ENCODE data around the gene SH3RF1. TPM values are rescaled to one million over a fixed set of nuclear protein-coding genes. Genes with fewer than 3 reads are reported as not detected.

The SH3RF1 gene
- total RNA-seq, 2 experiments from 2014 or later: 0.22 to 0.55 TPM

DNA sequence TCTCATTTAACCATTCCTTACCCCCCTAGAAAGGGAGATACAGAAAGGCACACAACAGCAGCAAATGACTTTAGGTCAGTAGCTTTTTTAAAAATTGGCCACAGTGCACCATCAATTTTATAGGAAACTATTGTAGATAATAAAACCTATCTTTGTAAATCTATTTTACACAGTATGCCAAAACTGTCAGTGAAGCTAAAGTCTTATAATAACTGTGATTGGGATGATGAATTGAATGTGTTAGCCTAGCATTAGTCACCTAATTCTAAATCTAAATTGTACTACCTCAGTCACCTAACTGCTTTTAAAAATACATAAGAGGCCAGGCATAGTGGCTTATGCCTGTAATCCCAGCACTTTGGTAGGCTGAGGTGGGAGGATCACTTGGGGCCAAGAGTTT lies 44.2 kb downstream of the SH3RF1 start:
- no peak overlapping the region for H3K4me3 Mint-ChIP-seq
- no peak overlapping the region for H3K27ac Mint-ChIP-seq
- CTCF ChIA-PET: no interaction called here
- H3K9me3 Mint-ChIP-seq: no peaks in the 10 kb centered on the region
- no peaks in the 10 kb centered on the region for H3K36me3 Mint-ChIP-seq (ENCODE audit: low read depth)
- no peaks in the 10 kb centered on the region for H3K27me3 Mint-ChIP-seq (ENCODE audit: low read depth)
- DNase-seq: no peak
- H3K4me1 Mint-ChIP-seq (ENCODE audit: low read depth): peaks cover 2% of the 10 kb centered on the region
- intact Hi-C loops (cut with micrococcal nuclease): no loop called here

DNA sequence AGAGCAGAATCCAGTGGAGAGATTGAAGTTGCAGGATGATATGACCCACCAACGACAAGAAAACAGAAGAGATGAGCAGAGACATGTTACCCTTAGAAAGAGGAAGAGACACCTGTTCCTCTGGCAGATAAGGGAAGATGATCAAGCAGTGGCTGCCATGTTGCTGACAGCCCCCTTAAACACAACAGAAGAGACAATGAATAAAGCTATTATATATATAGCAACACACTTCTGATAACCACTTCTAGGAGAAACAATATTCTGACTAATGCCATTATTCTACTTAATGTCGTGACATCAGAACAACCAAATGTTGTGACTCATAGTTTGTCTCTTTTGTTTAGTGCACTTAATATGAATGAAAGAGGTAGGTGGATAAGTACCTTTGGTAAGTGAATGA lies 44.9 kb downstream of the SH3RF1 start:
- H3K27ac Mint-ChIP-seq: no peak overlapping the region
- no peak overlapping the region for H3K4me3 Mint-ChIP-seq
- peaks cover 2% of the 10 kb centered on the region for H3K27me3 Mint-ChIP-seq (ENCODE audit: low read depth)
- CTCF ChIA-PET: interaction anchor here (0.5 kb wide), 1 partner anchor 131 kb away, joined by 3 read pairs; no protein-coding TSS in a partner anchor
- peaks cover 2% of the 10 kb centered on the region for H3K4me1 Mint-ChIP-seq (ENCODE audit: low read depth)
- intact Hi-C loops (cut with micrococcal nuclease): no loop called here
- no peak for DNase-seq
- H3K9me3 Mint-ChIP-seq: no peaks in the 10 kb centered on the region
- H3K36me3 Mint-ChIP-seq (ENCODE audit: low read depth): no peaks in the 10 kb centered on the region

DNA sequence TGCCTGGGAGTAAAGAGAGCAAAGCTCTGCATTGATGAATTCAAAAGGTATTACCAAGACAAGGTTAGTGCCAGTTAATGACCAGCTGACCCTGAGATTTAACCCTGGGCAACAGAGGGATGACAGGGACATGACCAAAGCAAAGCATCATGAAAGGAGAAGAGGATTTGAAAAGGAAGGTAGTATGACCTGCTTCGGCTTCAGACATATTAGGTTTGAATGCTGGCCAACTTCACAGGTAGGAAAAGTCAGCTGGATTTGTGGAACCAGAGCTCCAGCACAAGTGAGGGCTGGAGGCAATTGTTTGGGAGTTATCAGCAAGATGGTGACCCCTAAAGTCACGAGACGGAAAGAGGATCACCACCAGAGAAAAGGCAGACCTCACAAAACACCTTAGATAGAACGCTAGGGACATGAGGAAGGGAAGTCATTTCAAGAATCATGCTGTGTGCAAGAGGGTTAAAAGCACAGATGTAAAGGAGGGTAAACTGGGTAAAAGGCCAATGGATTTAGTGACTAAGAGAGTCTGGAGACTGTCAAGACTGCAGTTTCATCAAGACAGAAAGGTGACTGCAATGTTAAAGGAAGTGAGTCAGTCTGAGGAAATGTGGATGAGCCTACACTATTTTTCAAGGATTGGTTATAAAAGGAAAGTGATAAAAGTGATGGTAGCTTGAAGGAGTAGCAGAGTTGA lies 45.6 kb downstream of the SH3RF1 start:
- H3K27me3 Mint-ChIP-seq (ENCODE audit: low read depth): peaks cover 2% of the 10 kb centered on the region

DNA sequence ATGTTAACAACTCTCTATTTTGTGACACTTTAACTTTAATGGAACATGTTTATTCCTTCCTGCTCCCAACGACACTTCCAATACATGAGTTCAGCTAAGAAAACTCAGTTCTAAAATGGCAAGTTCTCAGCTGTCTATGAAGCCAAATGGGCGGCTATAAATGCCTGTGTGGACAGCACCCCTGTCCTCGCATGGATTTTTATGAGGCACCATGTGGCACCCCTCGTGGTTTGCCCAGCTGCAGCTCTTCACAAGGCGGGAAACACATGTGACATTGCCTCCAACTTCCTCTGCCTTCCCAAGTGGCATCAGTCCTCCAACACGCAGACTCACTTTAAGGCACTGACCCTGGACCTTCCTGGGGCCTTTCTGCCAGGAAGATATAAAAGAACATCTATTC lies 48.0 kb downstream of the SH3RF1 start:
- H3K27me3 Mint-ChIP-seq (ENCODE audit: low read depth): peaks cover 2% of the 10 kb centered on the region
- no peak for DNase-seq
- H3K27ac Mint-ChIP-seq: no peak overlapping the region
- H3K4me1 Mint-ChIP-seq (ENCODE audit: low read depth): peaks cover 2% of the 10 kb centered on the region
- H3K36me3 Mint-ChIP-seq (ENCODE audit: low read depth): no peaks in the 10 kb centered on the region
- H3K9me3 Mint-ChIP-seq: no peaks in the 10 kb centered on the region
- intact Hi-C loops (cut with micrococcal nuclease): no loop called here
- H3K4me3 Mint-ChIP-seq: no peak overlapping the region
- CTCF ChIA-PET: no interaction called here

More for the DNA sequence above, 45.6 kb downstream of the SH3RF1 start:
- intact Hi-C loops (cut with micrococcal nuclease): no loop called here
- Mint-ChIP-seq H3K4me1 (ENCODE audit: low read depth) (peaks cover 2% of the 10 kb centered on the region), H3K4me3 (no peak overlapping the region), H3K36me3 (ENCODE audit: low read depth) (no peaks in the 10 kb centered on the region), H3K27ac (no peak overlapping the region), H3K9me3 (no peaks in the 10 kb centered on the region)
- DNase-seq: no peak
- CTCF ChIA-PET: no interaction called here

DNA sequence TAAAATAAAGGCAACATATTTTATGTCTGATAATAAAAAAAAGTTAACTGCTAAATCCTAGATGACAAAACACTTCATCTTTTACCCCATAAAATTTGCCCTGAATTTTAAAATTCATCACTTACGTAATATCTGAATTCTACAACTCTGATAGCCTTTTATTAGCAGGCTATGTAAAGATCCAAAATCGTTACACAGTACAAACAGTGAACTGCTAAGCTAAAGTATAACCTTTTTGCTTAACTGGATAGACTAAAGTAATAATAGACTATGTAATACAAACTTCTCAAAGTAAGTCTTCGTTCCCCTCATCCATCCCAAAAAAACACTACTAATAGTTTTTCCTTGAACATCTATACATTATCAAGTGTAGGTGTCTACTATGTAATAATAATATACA lies 49.1 kb downstream of the SH3RF1 start:
- no peak overlapping the region for H3K27ac Mint-ChIP-seq
- H3K4me3 Mint-ChIP-seq: no peak overlapping the region
- intact Hi-C loops (cut with micrococcal nuclease): no loop called here
- CTCF ChIA-PET: no interaction called here
- H3K4me1 Mint-ChIP-seq (ENCODE audit: low read depth): peaks cover 2% of the 10 kb centered on the region
- no peaks in the 10 kb centered on the region for H3K36me3 Mint-ChIP-seq (ENCODE audit: low read depth)
- no peaks in the 10 kb centered on the region for H3K9me3 Mint-ChIP-seq
- H3K27me3 Mint-ChIP-seq (ENCODE audit: low read depth): peaks cover 2% of the 10 kb centered on the region
- DNase-seq: no peak

DNA sequence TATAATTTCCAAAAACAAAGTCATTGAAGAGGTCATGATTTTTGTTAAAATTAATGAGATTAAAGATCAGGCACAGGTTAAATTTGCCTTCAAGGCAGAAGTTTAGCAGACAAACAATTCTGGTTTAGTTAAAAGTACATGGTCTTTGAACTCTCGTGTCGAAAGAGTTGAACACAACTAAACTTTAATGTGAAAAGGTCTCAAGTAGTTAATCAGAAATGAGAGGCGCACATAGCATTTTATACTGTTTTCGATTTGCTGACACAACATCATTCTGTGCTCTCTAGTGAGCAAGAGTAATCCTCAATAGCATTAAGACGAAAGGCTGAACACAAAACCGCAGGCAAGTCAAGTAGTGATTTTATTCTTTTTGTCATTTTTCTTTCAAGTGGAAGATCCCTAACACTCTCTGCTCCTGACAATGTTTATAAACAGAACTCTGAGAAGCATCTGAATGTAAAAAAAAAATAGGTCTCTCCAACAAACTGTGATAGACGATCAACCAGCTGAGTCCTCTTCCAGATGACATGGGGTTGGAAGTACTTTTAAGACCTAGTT lies 49.8 kb downstream of the SH3RF1 start:
- no peaks in the 10 kb centered on the region for H3K9me3 Mint-ChIP-seq
- H3K4me3 Mint-ChIP-seq: no peak overlapping the region
- peaks cover 2% of the 10 kb centered on the region for H3K27me3 Mint-ChIP-seq (ENCODE audit: low read depth)
- no peaks in the 10 kb centered on the region for H3K4me1 Mint-ChIP-seq (ENCODE audit: low read depth)
- no peak overlapping the region for H3K27ac Mint-ChIP-seq
- intact Hi-C loops (cut with micrococcal nuclease): no loop called here
- H3K36me3 Mint-ChIP-seq (ENCODE audit: low read depth): no peaks in the 10 kb centered on the region
- no peak for DNase-seq
- CTCF ChIA-PET: no interaction called here

DNA sequence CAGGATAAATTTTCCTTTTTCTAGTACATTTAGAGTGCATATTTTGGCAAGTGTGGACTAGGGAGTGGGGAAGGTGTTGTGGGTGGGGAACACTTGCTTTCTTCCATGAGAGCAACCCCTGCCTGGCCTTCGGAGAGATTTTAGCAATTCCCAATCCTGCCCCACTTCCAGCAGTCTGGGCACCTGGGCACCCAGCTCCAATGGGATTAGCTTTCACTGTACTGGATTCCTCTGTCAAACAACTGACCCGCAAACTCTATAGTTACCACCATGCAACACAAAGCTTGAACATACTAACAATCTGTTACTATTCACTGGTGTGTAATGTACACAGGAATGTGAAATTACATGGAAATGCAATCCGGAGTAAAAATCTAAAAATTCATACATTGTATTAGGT lies 50.3 kb downstream of the SH3RF1 start:
- intact Hi-C loops (cut with micrococcal nuclease): no loop called here
- CTCF ChIA-PET: no interaction called here
- DNase-seq: no peak
- Mint-ChIP-seq H3K9me3 (no peaks in the 10 kb centered on the region), H3K36me3 (ENCODE audit: low read depth) (no peaks in the 10 kb centered on the region), H3K27me3 (ENCODE audit: low read depth) (peaks cover 2% of the 10 kb centered on the region), H3K4me3 (no peak overlapping the region), H3K27ac (no peak overlapping the region), H3K4me1 (ENCODE audit: low read depth) (no peaks in the 10 kb centered on the region)

DNA sequence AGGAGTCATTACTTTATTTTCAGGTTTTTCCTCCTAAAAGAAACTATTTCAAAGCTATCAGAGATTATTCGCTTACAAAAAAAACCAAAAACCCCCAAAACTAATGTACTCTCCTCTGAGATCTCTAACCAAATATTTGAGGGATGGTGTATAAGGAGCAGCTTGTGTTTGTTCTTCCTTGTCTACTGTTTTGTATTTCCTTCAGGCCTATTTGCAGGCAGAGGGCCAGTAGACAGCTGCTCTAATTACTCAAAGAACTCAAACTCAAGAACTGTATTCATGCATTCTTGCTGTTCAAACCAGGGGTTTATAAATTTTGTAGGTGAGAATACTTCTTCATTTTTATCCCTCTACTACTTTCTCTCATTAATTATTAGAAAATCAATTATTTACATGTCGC lies 51.3 kb downstream of the SH3RF1 start:
- H3K4me3 Mint-ChIP-seq: no peak overlapping the region
- no peak for DNase-seq
- H3K27me3 Mint-ChIP-seq (ENCODE audit: low read depth): peaks cover 4% of the 10 kb centered on the region
- H3K36me3 Mint-ChIP-seq (ENCODE audit: low read depth): no peaks in the 10 kb centered on the region
- no peaks in the 10 kb centered on the region for H3K4me1 Mint-ChIP-seq (ENCODE audit: low read depth)
- H3K27ac Mint-ChIP-seq: no peak overlapping the region
- H3K9me3 Mint-ChIP-seq: peaks cover under 1% of the 10 kb centered on the region
- CTCF ChIA-PET: no interaction called here
- intact Hi-C loops (cut with micrococcal nuclease): no loop called here

DNA sequence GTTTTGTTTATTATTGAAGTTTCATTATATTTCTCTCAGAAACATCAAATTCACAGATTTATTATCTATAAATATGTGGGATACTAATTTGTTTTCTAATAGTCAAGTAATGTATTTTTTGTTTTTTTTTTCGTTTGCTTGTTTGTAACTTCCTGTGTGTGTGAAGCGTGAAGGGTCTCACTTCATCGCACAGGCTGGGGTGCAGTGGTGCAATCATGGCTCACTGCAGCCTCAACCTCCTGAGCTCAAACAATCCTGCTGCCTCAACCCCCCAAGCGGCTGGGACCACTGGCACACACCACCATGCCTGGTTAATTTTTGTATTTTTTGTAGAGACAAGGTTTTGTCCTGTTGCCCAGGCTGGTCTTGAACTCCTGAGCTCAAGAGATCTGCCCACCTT lies 55.1 kb downstream of the SH3RF1 start:
- H3K27me3 Mint-ChIP-seq (ENCODE audit: low read depth): peaks cover 2% of the 10 kb centered on the region
- CTCF ChIA-PET: no interaction called here

DNA sequence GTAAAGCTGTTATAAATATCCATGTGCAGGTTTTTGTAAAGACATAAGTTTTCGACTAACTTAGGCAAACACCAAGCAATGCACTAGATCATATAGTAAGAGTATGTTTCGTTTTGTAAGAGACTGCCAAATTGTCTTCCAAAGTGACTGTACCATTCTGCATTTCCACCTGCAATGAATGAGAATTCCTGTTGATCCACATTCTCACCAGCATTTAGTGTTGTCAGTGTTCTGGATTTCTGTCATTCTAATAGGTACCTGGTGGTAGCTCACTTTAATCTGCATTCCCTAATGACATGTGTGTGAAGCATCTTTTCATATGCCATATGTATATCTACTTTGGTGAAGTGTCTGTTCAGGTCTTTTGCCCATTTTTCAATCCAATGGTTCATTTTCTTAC lies 57.8 kb downstream of the SH3RF1 start:
- Mint-ChIP-seq H3K27me3 (ENCODE audit: low read depth) (peaks cover 4% of the 10 kb centered on the region), H3K4me1 (ENCODE audit: low read depth) (no peaks in the 10 kb centered on the region), H3K27ac (no peak overlapping the region), H3K36me3 (ENCODE audit: low read depth) (no peaks in the 10 kb centered on the region), H3K9me3 (peaks cover 12% of the 10 kb centered on the region), H3K4me3 (no peak overlapping the region)
- CTCF ChIA-PET: no interaction called here
- no peak for DNase-seq
- intact Hi-C loops (cut with micrococcal nuclease): no loop called here

More for the DNA sequence above, 55.1 kb downstream of the SH3RF1 start:
- no peak for DNase-seq
- Mint-ChIP-seq H3K27ac (no peak overlapping the region), H3K4me3 (no peak overlapping the region), H3K36me3 (ENCODE audit: low read depth) (no peaks in the 10 kb centered on the region), H3K4me1 (ENCODE audit: low read depth) (no peaks in the 10 kb centered on the region), H3K9me3 (peaks cover 12% of the 10 kb centered on the region)
- intact Hi-C loops (cut with micrococcal nuclease): no loop called here

DNA sequence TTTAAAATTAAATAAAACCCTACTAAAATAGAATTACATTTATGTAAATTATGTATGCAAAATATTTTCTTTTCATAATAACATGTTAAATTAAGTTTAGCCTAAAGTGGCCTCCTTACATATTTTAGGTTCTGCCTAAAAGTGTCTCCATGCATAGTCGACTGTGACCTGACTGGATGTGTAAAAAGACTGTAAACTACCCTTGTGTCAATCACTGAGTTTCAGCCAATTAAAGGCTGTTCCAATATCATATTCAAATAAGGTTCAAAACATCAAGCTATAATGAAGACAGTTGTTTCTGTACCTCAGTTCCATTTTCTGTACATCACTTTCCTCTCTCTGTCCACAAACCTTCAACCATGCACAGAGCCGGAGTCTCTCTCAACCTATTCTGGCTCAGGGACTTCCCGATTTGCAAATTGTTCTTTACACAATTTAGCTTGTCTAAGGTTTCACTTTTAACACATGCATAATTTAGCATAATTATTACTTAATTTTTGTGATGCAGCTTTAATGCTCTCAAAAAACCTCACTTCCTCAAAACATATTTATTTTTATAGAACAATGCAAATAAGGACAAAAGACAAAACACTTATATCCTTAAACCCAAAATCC lies 60.1 kb downstream of the SH3RF1 start:
- CTCF ChIA-PET: interaction anchor here (0.6 kb wide), 1 partner anchor 282 kb away, joined by 4 read pairs; no protein-coding TSS in a partner anchor
- Mint-ChIP-seq H3K27me3 (ENCODE audit: low read depth) (peaks cover 4% of the 10 kb centered on the region), H3K27ac (no peak overlapping the region), H3K4me3 (no peak overlapping the region), H3K4me1 (ENCODE audit: low read depth) (no peaks in the 10 kb centered on the region), H3K36me3 (ENCODE audit: low read depth) (no peaks in the 10 kb centered on the region), H3K9me3 (peaks cover 12% of the 10 kb centered on the region)
- DNase-seq: no peak
- intact Hi-C loops (cut with micrococcal nuclease): no loop called here

DNA sequence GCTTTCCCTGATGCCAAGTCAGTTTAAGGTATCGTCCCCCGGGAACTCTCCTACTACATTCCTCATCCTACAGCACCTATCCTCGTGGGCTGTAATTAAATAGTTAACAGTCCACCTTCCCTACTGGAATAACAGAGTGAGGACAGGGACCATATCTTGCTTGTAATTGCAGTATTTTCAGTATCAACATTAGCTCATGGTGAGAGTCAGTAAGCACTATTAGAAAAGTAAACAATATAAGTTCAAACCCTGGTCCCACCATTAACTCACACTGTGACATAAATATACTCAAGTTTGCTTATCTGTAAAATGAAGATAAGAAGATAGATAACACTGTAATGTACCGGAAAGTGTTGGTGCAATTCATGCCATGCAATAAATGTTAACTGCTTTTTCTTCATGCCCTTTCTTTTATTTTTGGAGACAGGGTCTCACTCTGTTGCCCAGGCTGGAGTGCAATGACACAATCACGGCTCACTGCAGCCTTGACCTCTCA lies 61.3 kb downstream of the SH3RF1 start:
- Mint-ChIP-seq H3K4me1 (ENCODE audit: low read depth) (no peaks in the 10 kb centered on the region), H3K36me3 (ENCODE audit: low read depth) (no peaks in the 10 kb centered on the region), H3K4me3 (no peak overlapping the region), H3K27ac (no peak overlapping the region), H3K9me3 (peaks cover 12% of the 10 kb centered on the region), H3K27me3 (ENCODE audit: low read depth) (peaks cover 1% of the 10 kb centered on the region)
- intact Hi-C loops (cut with micrococcal nuclease): no loop called here
- CTCF ChIA-PET: no interaction called here
- no peak for DNase-seq

DNA sequence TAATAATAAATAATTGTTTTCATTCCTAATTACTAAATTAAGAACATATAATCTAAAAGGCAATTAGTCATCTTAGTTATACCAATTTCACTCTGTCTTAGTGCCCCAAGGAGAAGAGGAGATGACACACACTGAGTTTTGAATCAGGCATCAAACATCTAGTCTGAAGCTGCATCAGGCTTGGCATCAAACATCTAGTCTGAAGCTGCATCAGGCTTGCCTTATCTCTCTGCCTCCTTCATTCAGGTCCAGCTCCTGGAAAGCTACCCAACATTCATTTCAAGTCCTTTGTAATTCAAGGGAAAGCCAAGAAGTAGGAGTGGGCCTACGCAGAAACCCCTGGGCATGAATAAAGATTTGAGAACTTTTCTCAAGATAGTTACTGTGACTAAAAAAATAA lies 62.2 kb downstream of the SH3RF1 start:
- Mint-ChIP-seq H3K9me3 (peaks cover 4% of the 10 kb centered on the region), H3K4me1 (ENCODE audit: low read depth) (no peaks in the 10 kb centered on the region), H3K27me3 (ENCODE audit: low read depth) (peaks cover 5% of the 10 kb centered on the region), H3K36me3 (ENCODE audit: low read depth) (no peaks in the 10 kb centered on the region), H3K27ac (no peak overlapping the region), H3K4me3 (no peak overlapping the region)
- no peak for DNase-seq
- intact Hi-C loops (cut with micrococcal nuclease): no loop called here
- CTCF ChIA-PET: no interaction called here
